HL-60 (cell line): Measurements from ENCODE around the gene NEURL1.
A peak's percentile ranks its signal among the peaks of the same experiment; 100 is the strongest.

Source experiments
- DNase-seq, 2 experiments: peaks; one replicate each; pipeline ENCODE4 v3.0.0-alpha.2; 2010 to 2020; ENCODE audit warnings: low read depth in 1 of 2, low spot score in 1 of 2
- H3K27ac ChIP-seq: fragments of 250-450 bp; sonication (Bioruptor Pico); replicated peaks from 2 replicates; pipeline ENCODE4 v1.5.1; 2020; ENCODE audit warnings: mild to moderate bottlenecking, moderate library complexity
- H3K27me3 ChIP-seq: fragments of 250-450 bp; sonication (Bioruptor Pico); 2 replicates; pipeline ENCODE4 v1.5.1; 2021; ENCODE audit warnings: mild to moderate bottlenecking, moderate library complexity; ENCODE audit not compliant: insufficient read depth, poor library complexity, severe bottlenecking
- H3K4me3 ChIP-seq: replicated peaks from 2 replicates; pipeline ENCODE4 v1.5.1; 2011; ENCODE audit warnings: mild to moderate bottlenecking, control low read depth, low read length; ENCODE audit not compliant: insufficient read depth
- GABPA ChIP-seq: IDR thresholded peaks from 2 replicates; pipeline ENCODE4 v1.6.1; 2012; ENCODE audit warnings: low read depth
- POLR2AphosphoS5 ChIP-seq: IDR thresholded peaks from 2 replicates; pipeline ENCODE4 v1.6.1; 2012; ENCODE audit warnings: low read depth
- SPI1 ChIP-seq: IDR thresholded peaks from 2 replicates; pipeline ENCODE4 v1.6.1; 2012; ENCODE audit warnings: low read depth, mild to moderate bottlenecking, borderline replicate concordance
- TF ChIP-seq, protein P1 (sequence below): IDR thresholded peaks from one replicate; pipeline ENCODE4 v1.5.1; 2011; ENCODE audit warnings: low read length, control low read depth, inconsistent platforms; ENCODE audit not compliant: insufficient read depth
- TF ChIP-seq, protein P2 (sequence below): IDR thresholded peaks from 2 replicates; pipeline ENCODE4 v1.6.1; 2012; ENCODE audit warnings: low read depth; ENCODE audit not compliant: insufficient replicate concordance

The NEURL1 gene

GRCh38 chr10:103551619-103552602 lies 58.4 kb downstream of the NEURL1 start:
- Histone ChIP-seq H3K4me3 (no peak overlapping the region), H3K27me3 (peaks cover 20% of the 10 kb centered on the region), H3K27ac (no peak overlapping the region)
- peak in 1 of 2 experiments; percentile 30 for DNase-seq
- TF ChIP-seq, protein P1, sequence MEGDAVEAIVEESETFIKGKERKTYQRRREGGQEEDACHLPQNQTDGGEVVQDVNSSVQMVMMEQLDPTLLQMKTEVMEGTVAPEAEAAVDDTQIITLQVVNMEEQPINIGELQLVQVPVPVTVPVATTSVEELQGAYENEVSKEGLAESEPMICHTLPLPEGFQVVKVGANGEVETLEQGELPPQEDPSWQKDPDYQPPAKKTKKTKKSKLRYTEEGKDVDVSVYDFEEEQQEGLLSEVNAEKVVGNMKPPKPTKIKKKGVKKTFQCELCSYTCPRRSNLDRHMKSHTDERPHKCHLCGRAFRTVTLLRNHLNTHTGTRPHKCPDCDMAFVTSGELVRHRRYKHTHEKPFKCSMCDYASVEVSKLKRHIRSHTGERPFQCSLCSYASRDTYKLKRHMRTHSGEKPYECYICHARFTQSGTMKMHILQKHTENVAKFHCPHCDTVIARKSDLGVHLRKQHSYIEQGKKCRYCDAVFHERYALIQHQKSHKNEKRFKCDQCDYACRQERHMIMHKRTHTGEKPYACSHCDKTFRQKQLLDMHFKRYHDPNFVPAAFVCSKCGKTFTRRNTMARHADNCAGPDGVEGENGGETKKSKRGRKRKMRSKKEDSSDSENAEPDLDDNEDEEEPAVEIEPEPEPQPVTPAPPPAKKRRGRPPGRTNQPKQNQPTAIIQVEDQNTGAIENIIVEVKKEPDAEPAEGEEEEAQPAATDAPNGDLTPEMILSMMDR, result no peak
- TF ChIP-seq SPI1, result peak; percentile 81

DNA sequence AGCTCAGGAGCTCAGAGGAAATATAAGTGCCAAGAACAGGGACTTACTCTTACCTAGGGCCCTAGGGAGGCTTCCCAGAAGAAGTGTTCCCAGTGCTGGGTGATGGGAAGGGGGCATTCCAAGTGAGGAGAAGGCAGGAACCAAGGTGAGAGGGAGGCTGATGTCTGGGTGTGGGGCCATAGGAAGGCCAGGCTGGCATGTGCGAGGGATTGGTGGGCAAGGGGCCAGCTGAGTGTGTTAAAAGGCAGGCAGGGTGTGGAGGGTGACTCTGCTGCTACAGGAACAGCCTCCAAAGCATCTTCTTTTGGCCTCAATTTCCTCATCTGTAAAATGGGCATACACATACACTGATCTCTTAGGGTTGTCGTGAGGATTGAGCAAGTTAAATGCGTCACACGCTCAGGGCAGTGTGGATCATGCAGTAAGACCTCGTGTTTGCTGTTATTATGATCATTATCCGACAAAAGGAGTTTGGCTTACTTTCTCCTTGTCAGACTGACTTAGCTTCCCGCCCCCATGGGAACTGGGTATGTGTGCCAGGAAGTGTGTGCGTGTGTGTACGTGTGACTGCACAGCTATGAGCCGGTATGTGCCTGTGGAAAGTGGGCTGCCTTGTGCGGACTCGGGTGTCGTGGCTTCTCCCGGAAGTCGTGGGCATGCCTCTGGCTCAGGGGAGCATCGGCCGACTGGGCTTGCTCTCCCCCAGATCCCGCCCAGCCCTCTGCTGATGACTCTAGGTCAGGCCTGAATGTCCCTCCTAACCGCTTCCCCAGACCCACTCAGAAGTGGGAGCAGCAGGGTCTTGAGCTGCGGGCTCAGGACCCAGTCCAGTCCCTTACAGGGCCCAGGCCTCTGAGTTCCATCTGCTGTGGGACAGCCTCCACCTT lies 59.6 kb downstream of the NEURL1 start:
- Histone ChIP-seq H3K27me3 (peaks cover 20% of the 10 kb centered on the region), H3K27ac (no peak overlapping the region), H3K4me3 (no peak overlapping the region)
- TF ChIP-seq SPI1 (no peak), GABPA (no peak), POLR2AphosphoS5 (no peak)
- TF ChIP-seq, protein P2, sequence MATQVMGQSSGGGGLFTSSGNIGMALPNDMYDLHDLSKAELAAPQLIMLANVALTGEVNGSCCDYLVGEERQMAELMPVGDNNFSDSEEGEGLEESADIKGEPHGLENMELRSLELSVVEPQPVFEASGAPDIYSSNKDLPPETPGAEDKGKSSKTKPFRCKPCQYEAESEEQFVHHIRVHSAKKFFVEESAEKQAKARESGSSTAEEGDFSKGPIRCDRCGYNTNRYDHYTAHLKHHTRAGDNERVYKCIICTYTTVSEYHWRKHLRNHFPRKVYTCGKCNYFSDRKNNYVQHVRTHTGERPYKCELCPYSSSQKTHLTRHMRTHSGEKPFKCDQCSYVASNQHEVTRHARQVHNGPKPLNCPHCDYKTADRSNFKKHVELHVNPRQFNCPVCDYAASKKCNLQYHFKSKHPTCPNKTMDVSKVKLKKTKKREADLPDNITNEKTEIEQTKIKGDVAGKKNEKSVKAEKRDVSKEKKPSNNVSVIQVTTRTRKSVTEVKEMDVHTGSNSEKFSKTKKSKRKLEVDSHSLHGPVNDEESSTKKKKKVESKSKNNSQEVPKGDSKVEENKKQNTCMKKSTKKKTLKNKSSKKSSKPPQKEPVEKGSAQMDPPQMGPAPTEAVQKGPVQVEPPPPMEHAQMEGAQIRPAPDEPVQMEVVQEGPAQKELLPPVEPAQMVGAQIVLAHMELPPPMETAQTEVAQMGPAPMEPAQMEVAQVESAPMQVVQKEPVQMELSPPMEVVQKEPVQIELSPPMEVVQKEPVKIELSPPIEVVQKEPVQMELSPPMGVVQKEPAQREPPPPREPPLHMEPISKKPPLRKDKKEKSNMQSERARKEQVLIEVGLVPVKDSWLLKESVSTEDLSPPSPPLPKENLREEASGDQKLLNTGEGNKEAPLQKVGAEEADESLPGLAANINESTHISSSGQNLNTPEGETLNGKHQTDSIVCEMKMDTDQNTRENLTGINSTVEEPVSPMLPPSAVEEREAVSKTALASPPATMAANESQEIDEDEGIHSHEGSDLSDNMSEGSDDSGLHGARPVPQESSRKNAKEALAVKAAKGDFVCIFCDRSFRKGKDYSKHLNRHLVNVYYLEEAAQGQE, result no peak
- TF ChIP-seq, protein P1, result no peak
- no peak for DNase-seq

DNA sequence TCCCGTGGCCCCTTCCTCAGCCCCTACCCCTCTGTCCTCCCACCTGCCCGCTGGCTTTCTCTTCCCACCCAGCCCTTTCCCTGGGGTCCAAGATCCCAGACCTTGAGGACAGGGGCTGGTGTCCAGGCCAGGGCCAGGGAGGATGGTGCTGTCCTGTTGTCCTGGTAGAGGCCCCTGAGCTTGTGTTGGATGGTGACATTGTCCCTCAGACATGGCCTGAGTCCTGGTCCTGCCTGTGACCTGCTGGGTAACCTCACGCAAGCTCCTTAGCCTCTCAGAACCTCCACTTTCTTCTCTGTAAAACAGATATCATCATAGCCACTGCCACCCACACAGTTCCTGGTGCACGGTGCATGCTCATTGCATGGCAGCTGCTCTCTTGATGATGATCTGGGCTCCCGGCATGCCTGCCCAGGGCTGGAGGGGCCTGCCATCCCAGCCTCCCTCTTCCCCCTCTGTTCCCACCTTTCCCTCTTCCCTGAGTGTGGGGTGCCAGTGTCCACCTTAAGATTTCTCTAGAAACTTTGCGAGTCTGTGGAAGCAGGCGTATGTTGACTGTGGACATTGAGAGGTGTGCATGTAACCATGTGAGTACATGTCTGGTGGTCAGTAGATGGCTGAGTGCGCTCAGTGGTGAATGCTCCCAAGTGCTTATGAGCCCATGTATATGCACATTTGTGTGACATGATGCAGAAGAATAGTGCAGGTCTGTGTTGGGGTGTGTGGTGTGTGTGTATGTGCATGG lies 60.4 kb downstream of the NEURL1 start:
- Histone ChIP-seq H3K27ac (no peak overlapping the region), H3K27me3 (peaks cover 20% of the 10 kb centered on the region), H3K4me3 (no peak overlapping the region)
- no peak for DNase-seq
- TF ChIP-seq, protein P1, result no peak
- no peak for TF ChIP-seq POLR2AphosphoS5
- no peak for TF ChIP-seq GABPA
